ENCODE results near the gene NINL. TPM values are rescaled to one million over a fixed set of nuclear protein-coding genes. Genes with fewer than 3 reads are reported as not detected.
"Not testable (repeated sequence)": the region's sequence is repeated elsewhere in the genome, so short reads cannot be mapped to it uniquely, and the experiment has no call there.

NINL gene
- total RNA-seq, result 10 to 100 TPM; 18.3 to 37.8 (median 23.5) TPM

- Histone ChIP-seq H3K9me3 (no peaks in the 10 kb centered on the region), H3K36me3 (no peaks in the 10 kb centered on the region), H3K4me1 (peaks cover 0 to 20% of the 10 kb centered on the region in 2 donors), H3K27ac (peak within 1 kb of the TSS in 2 of 3 donors; percentile 47 to 80), H3K27me3 (no peaks in the 10 kb centered on the region), H3K4me3 (replicated peaks in 1 of 3) (peak within 1 kb of the TSS; percentile 59 to 76 (median 67))
- WGBS, 2 donors, result 1% methylated on average over 13 to 27 of the region's 108 CpGs
- intact Hi-C loops (cut with DNase I), result no loop called here
- DNase-seq, result peak; percentile 74 to 75
- TF ChIP-seq CTCF (IDR thresholded peaks at IDR 0.05) (no peak), POLR2A (IDR thresholded peaks at IDR 0.05) (peak; percentile 35 to 90)
These were observed at the start of gene NINL for GRCh38 chr20:25584905-25585704. TSS of gene NINL (minus strand) at chr20:25585531. CDS start at chr20:25526587, 58,944 bp downstream.

- Histone ChIP-seq H3K9me3 (no peaks in the 10 kb centered on the region), H3K27me3 (no peaks in the 10 kb centered on the region), H3K36me3 (no peaks in the 10 kb centered on the region), H3K27ac (no peak overlapping the region), H3K4me3 (replicated peaks in 1 of 3) (no peak overlapping the region), H3K4me1 (no peaks in the 10 kb centered on the region)
- intact Hi-C loops (cut with DNase I), result no loop called here
- WGBS, 2 donors, result 87 to 88% methylated on average over 5 of the region's 5 CpGs
- DNase-seq, result no peak
- TF ChIP-seq POLR2A (IDR thresholded peaks at IDR 0.05), result no peak
- TF ChIP-seq CTCF (IDR thresholded peaks at IDR 0.05), result no peak
These were observed 47.8 kb upstream of the NINL start for GRCh38 chr20:25632940-25633790.

- H3K27me3 ChIP-seq; H3K36me3 ChIP-seq; DNase-seq; H3K27ac ChIP-seq; H3K4me3 ChIP-seq (replicated peaks in 1 of 3); H3K4me1 ChIP-seq; intact Hi-C loops (cut with DNase I); H3K9me3 ChIP-seq: not testable (repeated sequence)
- WGBS, 2 donors, result 96% methylated on average over 2 of the region's 2 CpGs
These were observed 45.3 kb upstream of the NINL start for GRCh38 chr20:25630615-25631014.

GRCh38 chr20:25629816-25630499, 44.6 kb upstream of the NINL start:
- intact Hi-C loops (cut with DNase I), result no loop called here
- WGBS, 2 donors, result 84 to 96% methylated on average over 8 of the region's 8 CpGs
- Histone ChIP-seq H3K4me1 (peaks cover under 1 to 2% of the 10 kb centered on the region in 2 donors), H3K4me3 (replicated peaks in 1 of 3) (no peak overlapping the region), H3K9me3 (no peaks in the 10 kb centered on the region), H3K36me3 (no peaks in the 10 kb centered on the region), H3K27me3 (no peaks in the 10 kb centered on the region), H3K27ac (no peak overlapping the region)
- DNase-seq, result no peak
- TF ChIP-seq CTCF (IDR thresholded peaks at IDR 0.05) (no peak), POLR2A (IDR thresholded peaks at IDR 0.05) (no peak)

- no peak for DNase-seq
- Histone ChIP-seq H3K27ac (no peak overlapping the region), H3K4me3 (replicated peaks in 1 of 3) (no peak overlapping the region), H3K27me3 (no peaks in the 10 kb centered on the region), H3K36me3 (no peaks in the 10 kb centered on the region), H3K4me1 (peaks cover 17 to 18% of the 10 kb centered on the region in 2 donors), H3K9me3 (no peaks in the 10 kb centered on the region)
- TF ChIP-seq CTCF (IDR thresholded peaks at IDR 0.05), result no peak
- TF ChIP-seq POLR2A (IDR thresholded peaks at IDR 0.05), result no peak
- intact Hi-C loops (cut with DNase I), result no loop called here
- WGBS, 2 donors, result 89% methylated on average over 9 of the region's 9 CpGs
These were observed 41.4 kb upstream of the NINL start for GRCh38 chr20:25626779-25627178.
